ENCODE results near the gene AFG1L.
"Not testable (repeated sequence)": the region's sequence is repeated elsewhere in the genome, so short reads cannot be mapped to it uniquely, and the experiment has no call there.

AFG1L gene

DNA sequence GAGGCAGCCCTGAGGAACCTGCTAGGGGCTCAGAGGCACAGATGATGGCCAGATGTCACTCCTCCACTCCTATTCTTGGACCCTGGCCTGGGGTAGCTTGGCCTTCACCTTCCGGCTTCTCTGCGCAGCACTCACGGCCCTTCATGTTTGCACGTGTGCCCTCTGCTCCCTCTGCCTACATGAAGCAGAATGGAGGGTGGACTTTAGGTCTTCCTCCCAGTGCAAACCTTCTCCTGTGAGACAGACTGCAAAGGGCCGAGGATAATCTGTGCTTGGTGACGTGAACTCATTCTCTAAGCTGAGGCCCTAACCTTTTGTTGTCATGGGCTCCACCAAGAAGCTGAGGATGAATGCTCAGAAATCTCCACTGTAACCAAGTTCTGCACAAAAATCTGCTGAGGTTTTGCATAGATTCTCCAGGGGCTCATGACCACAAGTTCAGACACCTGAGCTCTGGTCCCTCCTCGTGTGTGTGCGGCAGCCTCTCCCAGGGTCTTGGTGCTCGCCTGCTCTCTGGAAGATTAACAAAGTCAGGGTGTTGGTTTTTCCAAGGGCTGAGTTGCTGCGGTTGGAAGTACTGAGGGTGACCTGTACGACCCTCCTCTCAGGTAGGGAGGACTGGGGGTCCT lies 240.4 kb downstream of the AFG1L start:
- Histone ChIP-seq H3K9me3 (ENCODE audit: control insufficient read depth, insufficient read depth, low read length) (no peaks in the 10 kb centered on the region), H3K36me3 (ENCODE audit: control insufficient read depth, insufficient read depth, low read length) (no peaks in the 10 kb centered on the region), H3K4me3 (ENCODE audit: low read length) (no peak overlapping the region), H3K4me1 (ENCODE audit: control insufficient read depth, insufficient read depth, low read length) (no peaks in the 10 kb centered on the region), H3K27ac (ENCODE audit: low read length) (no peak overlapping the region), H3K27me3 (ENCODE audit: control insufficient read depth, insufficient read depth, low read length) (no peaks in the 10 kb centered on the region)
- DNase-seq (ENCODE audit: low read depth, low spot score): no peak
- no CpG with 5 or more reads among the region's 11 CpGs for WGBS (ENCODE audit: insufficient coverage, insufficient read length)

DNA sequence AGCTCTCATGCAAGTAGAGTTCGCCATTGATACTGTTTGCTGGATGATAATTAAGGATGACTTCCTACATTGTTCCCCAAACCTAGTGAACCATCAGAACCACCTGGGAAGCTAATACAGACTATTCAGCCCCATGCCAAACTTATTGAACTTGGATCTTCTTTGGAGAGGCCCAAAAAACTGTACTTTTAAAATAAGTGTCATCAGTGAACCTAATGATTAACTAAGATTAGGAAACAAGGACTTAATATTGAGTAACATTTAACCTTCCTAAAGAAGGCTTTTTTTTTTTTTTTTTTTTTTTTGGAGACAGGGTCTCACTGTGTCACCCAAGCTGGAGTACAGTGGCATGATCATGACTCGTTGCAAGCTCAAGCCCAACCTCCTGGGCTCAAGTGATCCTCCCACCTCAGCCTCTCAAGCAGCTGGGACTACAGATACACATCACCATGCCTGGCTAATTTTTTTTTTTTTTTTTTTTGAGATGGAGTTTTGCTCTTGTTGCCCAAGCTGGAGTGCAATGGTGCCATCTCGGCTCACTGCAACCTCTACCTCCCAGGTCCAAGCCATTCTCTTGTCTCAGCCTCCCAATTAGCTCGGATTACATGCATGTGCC lies 241.2 kb downstream of the AFG1L start:
- H3K27ac ChIP-seq (ENCODE audit: low read length); H3K36me3 ChIP-seq (ENCODE audit: control insufficient read depth, insufficient read depth, low read length); H3K9me3 ChIP-seq (ENCODE audit: control insufficient read depth, insufficient read depth, low read length); H3K4me1 ChIP-seq (ENCODE audit: control insufficient read depth, insufficient read depth, low read length); DNase-seq (ENCODE audit: low read depth, low spot score); H3K27me3 ChIP-seq (ENCODE audit: control insufficient read depth, insufficient read depth, low read length); H3K4me3 ChIP-seq (ENCODE audit: low read length): not testable (repeated sequence)
- WGBS (ENCODE audit: insufficient coverage, insufficient read length): no CpG with 5 or more reads among the region's 4 CpGs

DNA sequence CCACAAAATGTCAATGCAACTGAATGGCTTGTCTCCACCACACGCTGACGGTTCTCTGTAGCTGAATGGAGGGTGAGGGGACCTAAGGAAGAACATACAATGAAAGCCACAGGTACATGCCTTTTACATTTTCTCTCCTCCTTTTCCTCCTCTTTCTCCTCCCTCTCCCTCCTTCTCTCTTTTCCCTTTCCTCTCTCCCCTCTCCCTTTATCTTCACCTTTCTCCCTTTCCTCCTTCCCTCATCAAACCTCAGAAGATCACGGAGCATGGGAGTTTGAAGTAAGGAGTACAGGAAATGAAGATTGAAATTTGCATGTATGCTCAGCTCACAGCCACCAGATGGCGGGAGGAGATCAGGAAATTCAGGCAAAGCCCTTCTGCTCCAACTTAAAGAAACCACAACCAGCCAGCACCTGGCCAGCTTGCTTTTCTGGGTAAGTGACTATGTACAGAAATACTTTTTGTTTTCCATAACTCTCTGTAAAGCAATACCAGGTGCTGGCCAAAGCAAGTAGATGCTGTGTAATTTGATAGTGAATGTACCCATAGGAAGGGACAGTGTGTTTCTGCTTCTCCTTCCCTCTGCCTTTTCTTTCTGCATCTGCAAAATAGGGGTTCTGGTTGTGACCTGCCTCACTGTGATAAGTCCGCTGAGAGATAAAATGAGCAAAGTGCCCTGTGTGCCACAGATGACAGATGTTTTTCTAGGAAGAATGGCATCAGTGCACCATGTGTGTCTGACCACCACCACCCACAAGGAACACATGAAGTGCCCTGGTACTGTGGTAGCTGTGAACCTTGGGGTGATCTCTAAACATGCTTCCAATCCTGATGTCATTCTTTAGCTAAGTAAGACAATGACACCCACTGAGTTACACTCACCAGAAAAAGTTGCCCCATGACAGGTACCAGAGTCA lies 247.2 kb downstream of the AFG1L start:
- no peak overlapping the region for H3K4me3 ChIP-seq (ENCODE audit: low read length)
- no peak for DNase-seq (ENCODE audit: low read depth, low spot score)

DNA sequence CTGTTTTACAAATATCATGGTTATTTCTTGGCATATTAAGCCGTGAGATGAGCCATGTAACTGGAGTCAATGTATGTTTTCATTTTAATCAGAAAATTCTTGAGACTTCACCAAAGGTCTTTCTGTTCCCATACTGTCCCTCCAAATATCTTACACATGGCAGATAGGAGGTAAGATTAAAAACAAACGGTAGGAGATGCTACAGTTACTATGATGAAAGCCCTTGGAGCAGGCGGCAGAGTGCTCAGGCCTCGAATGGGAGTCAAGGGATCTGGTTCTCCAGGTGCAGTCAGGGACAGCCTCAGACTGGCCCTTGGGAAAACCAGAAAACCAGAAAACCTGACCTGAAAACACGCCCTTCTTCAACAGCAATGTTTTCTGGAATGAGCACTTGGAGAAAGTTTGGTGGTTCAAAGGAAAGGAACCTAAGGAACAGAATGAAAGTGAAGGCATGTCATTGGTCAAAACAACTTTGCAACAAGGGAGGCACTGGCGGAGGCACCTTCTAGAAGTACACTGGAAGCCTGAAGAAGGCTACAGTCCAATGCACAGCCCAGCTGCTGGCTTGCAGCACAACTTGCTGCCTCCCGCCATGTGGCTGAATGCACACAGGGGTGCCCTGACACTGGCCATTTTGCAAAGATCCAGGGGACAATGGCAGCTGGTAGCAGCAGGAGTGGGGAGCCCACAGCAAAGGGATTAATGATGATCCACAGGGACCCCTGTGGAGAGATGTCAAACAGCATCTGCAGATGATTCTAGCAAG lies 248.5 kb downstream of the AFG1L start:
- WGBS (ENCODE audit: insufficient coverage, insufficient read length): no CpG with 5 or more reads among the region's 7 CpGs

More for the DNA sequence above, 247.2 kb downstream of the AFG1L start:
- Histone ChIP-seq H3K9me3 (ENCODE audit: control insufficient read depth, insufficient read depth, low read length) (no peaks in the 10 kb centered on the region), H3K4me1 (ENCODE audit: control insufficient read depth, insufficient read depth, low read length) (no peaks in the 10 kb centered on the region; the same call in 1 of the 2 replicates), H3K27ac (ENCODE audit: low read length) (no peak overlapping the region), H3K36me3 (ENCODE audit: control insufficient read depth, insufficient read depth, low read length) (no peaks in the 10 kb centered on the region), H3K27me3 (ENCODE audit: control insufficient read depth, insufficient read depth, low read length) (no peaks in the 10 kb centered on the region)
- no CpG with 5 or more reads among the region's 5 CpGs for WGBS (ENCODE audit: insufficient coverage, insufficient read length)

DNA sequence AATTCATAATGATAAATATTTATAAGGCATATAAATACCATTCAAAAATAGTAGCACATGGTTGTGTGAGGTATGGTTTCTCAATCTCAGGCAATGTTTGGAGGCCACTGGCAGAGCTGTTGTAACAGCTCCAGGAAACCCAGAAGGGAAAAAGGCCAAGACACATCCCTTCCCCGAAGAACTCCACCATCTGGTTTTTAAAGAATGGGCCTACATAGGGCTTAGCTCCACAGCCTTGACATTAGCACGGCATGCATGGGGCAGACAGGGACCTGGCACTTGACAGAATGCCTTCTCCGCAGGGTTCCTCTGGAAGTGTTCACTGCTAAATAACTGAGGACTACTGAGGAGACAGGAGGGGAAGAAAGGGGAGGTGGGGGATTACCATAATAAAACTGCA lies 249.8 kb downstream of the AFG1L start:
- no CpG with 5 or more reads among the region's 3 CpGs for WGBS (ENCODE audit: insufficient coverage, insufficient read length)

More for the DNA sequence above, 248.5 kb downstream of the AFG1L start:
- Histone ChIP-seq H3K36me3 (ENCODE audit: control insufficient read depth, insufficient read depth, low read length) (no peaks in the 10 kb centered on the region), H3K9me3 (ENCODE audit: control insufficient read depth, insufficient read depth, low read length) (no peaks in the 10 kb centered on the region), H3K27ac (ENCODE audit: low read length) (no peak overlapping the region), H3K4me1 (ENCODE audit: control insufficient read depth, insufficient read depth, low read length) (no peaks in the 10 kb centered on the region; the same call in 1 of the 2 replicates), H3K27me3 (ENCODE audit: control insufficient read depth, insufficient read depth, low read length) (no peaks in the 10 kb centered on the region), H3K4me3 (ENCODE audit: low read length) (no peak overlapping the region)
- DNase-seq (ENCODE audit: low read depth, low spot score): no peak

DNA sequence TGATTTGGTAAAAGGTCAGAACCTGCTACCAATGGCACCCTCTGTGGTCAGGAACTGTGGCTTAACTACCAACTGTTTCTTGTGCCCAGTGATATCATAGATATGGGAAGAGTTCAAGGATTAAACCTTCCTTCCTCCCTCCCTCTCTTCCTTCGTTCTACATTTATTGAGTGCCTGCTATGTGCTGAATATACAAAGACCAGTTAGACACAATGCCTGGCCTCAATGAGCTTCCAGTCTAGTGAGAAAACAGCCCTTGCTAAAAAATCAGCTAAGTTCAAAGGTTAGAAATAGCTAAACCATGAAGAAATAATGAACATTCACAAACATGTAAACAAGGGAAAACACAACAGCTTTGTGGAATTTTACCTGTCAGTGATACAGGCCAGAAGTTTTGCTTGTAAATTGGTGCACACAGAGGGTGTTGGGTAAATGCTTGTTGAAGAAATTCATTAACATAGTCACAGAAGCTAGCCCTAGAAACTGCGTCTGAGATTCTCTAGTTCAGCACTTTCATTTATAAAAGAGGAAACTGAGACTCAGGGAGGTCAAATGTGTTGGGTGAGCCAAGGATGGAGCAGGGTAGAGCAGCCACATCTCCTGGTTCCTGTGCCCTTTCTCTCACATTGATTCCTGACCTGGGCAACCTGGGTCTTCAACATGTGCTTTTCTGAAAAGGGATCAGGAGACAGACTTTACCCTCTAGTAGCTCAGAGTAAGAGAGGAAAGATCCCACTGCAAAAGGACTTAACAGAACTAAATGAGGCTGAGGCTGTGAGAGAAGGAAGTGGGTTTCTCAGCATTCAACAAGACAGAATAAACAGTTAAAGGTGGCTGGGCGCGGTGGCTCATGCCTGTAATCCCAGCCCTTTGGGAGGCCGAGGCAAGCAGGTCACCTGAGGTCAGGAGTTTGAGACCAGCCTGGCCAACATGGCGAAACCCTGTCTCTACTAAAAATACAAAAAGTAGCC lies 251.5 kb downstream of the AFG1L start:
- no peak for DNase-seq (ENCODE audit: low read depth, low spot score)
- no peak overlapping the region for H3K4me3 ChIP-seq (ENCODE audit: low read length)
- H3K27me3 ChIP-seq (ENCODE audit: control insufficient read depth, insufficient read depth, low read length): no peaks in the 10 kb centered on the region
- no peak overlapping the region for H3K27ac ChIP-seq (ENCODE audit: low read length)
- H3K4me1 ChIP-seq (ENCODE audit: control insufficient read depth, insufficient read depth, low read length): no peaks in the 10 kb centered on the region; the same call in 1 of the 2 replicates
- no CpG with 5 or more reads among the region's 6 CpGs for WGBS (ENCODE audit: insufficient coverage, insufficient read length)
- no peaks in the 10 kb centered on the region for H3K36me3 ChIP-seq (ENCODE audit: control insufficient read depth, insufficient read depth, low read length)
- no peaks in the 10 kb centered on the region for H3K9me3 ChIP-seq (ENCODE audit: control insufficient read depth, insufficient read depth, low read length)

More for the DNA sequence above, 249.8 kb downstream of the AFG1L start:
- DNase-seq (ENCODE audit: low read depth, low spot score): no peak
- no peaks in the 10 kb centered on the region; the same call in 1 of the 2 replicates for H3K4me1 ChIP-seq (ENCODE audit: control insufficient read depth, insufficient read depth, low read length)
- no peak overlapping the region for H3K27ac ChIP-seq (ENCODE audit: low read length)
- H3K36me3 ChIP-seq (ENCODE audit: control insufficient read depth, insufficient read depth, low read length): no peaks in the 10 kb centered on the region
- H3K27me3 ChIP-seq (ENCODE audit: control insufficient read depth, insufficient read depth, low read length): no peaks in the 10 kb centered on the region
- H3K9me3 ChIP-seq (ENCODE audit: control insufficient read depth, insufficient read depth, low read length): no peaks in the 10 kb centered on the region
- no peak overlapping the region for H3K4me3 ChIP-seq (ENCODE audit: low read length)

DNA sequence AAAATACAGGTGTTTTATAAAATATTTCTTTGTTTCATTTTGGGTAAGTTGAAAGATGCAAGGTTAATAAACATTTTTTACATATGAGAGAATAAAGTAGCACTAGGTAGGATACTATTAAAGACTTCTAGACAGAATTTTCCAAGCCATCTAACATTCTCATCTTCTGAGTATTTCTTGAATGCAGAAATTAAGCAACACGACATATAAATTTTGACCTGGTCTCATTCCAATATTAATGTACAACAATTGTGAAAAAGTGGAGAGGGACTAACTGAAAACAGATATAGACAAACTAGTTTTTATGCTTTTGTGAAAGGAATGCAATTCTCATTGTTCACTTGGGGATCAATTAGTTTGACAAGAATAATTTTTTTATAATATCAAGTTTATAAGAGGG lies 254.4 kb downstream of the AFG1L start:
- no CpG with 5 or more reads among the region's 1 CpG for WGBS (ENCODE audit: insufficient coverage, insufficient read length)
- no peak for DNase-seq (ENCODE audit: low read depth, low spot score)
- no peaks in the 10 kb centered on the region for H3K27me3 ChIP-seq (ENCODE audit: control insufficient read depth, insufficient read depth, low read length)
- H3K36me3 ChIP-seq (ENCODE audit: control insufficient read depth, insufficient read depth, low read length): no peaks in the 10 kb centered on the region
- no peak overlapping the region for H3K4me3 ChIP-seq (ENCODE audit: low read length)
- no peak overlapping the region for H3K27ac ChIP-seq (ENCODE audit: low read length)
- no peaks in the 10 kb centered on the region for H3K4me1 ChIP-seq (ENCODE audit: control insufficient read depth, insufficient read depth, low read length)
- no peaks in the 10 kb centered on the region for H3K9me3 ChIP-seq (ENCODE audit: control insufficient read depth, insufficient read depth, low read length)

DNA sequence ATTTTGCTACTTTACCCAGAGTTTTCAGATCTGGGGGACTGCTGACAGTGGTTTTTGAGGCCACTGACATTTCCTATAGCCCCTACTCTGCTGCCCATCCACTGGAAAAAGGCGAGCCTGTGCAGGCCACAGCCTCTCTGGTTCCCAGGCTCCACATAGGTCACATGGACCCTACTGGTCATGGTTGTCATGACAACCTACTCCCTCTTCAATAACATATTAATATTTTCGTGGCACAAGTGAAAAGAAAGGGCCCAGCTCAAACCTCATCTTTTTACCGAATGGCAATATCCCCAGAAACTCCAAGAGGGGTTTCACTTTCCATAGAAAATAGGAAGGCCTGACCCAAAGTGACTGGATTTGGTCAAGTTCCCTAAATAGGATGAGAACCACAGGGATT lies 254.9 kb downstream of the AFG1L start:
- Histone ChIP-seq H3K36me3 (ENCODE audit: control insufficient read depth, insufficient read depth, low read length) (no peaks in the 10 kb centered on the region), H3K27ac (ENCODE audit: low read length) (no peak overlapping the region), H3K4me3 (ENCODE audit: low read length) (no peak overlapping the region), H3K27me3 (ENCODE audit: control insufficient read depth, insufficient read depth, low read length) (no peaks in the 10 kb centered on the region), H3K4me1 (ENCODE audit: control insufficient read depth, insufficient read depth, low read length) (no peaks in the 10 kb centered on the region), H3K9me3 (ENCODE audit: control insufficient read depth, insufficient read depth, low read length) (no peaks in the 10 kb centered on the region)
- no CpG with 5 or more reads among the region's 3 CpGs for WGBS (ENCODE audit: insufficient coverage, insufficient read length)
- DNase-seq (ENCODE audit: low read depth, low spot score): no peak

DNA sequence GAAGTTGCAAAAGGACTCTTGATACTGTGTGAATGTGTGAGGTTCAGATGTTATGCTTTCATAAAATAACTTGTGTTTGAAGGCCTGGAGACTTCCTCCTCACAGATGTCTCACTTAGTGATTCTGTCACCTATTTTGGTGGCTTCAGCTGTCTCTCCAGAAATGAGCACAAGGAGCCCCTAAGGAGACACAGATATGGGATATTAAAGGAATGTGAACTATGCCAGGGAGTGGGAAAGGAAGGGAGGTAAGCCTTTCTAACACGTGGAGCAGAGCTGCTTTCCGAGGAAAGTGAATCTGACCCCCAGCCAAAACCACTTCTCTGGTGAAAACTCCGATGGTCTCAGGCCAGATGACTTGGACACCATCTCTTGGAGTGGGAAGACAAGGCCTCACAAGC lies 255.4 kb downstream of the AFG1L start:
- no peak for DNase-seq (ENCODE audit: low read depth, low spot score)
- no peaks in the 10 kb centered on the region for H3K9me3 ChIP-seq (ENCODE audit: control insufficient read depth, insufficient read depth, low read length)
- H3K27me3 ChIP-seq (ENCODE audit: control insufficient read depth, insufficient read depth, low read length): no peaks in the 10 kb centered on the region
- H3K27ac ChIP-seq (ENCODE audit: low read length): no peak overlapping the region
- no peaks in the 10 kb centered on the region for H3K36me3 ChIP-seq (ENCODE audit: control insufficient read depth, insufficient read depth, low read length)
- no peak overlapping the region for H3K4me3 ChIP-seq (ENCODE audit: low read length)
- no CpG with 5 or more reads among the region's 3 CpGs for WGBS (ENCODE audit: insufficient coverage, insufficient read length)
- H3K4me1 ChIP-seq (ENCODE audit: control insufficient read depth, insufficient read depth, low read length): no peaks in the 10 kb centered on the region

Data from iPS DF 6.9 (cell line).